22Rv1 (cell line): Measurements from ENCODE around the gene ACOT9.
"Not testable (repeated sequence)": the region's sequence is repeated elsewhere in the genome, so short reads cannot be mapped to it uniquely, and the experiment has no call there.

Experiments used
- H3K27ac ChIP-seq: fragments of 450-650 bp; 2 replicates; pipeline ENCODE4 v1.5.1; 2017
- ZFX ChIP-seq: fragments of 450-650 bp; IDR thresholded peaks from 2 replicates; pipeline ENCODE4 v1.6.1; 2017; ENCODE audit warnings: antibody characterized with exemption, borderline replicate concordance
- TF ChIP-seq, protein P1 (sequence below): fragments of 450-650 bp; IDR thresholded peaks from 2 replicates; pipeline ENCODE4 v1.5.1; 2017; ENCODE audit warnings: mild to moderate bottlenecking

Gene ACOT9

DNA sequence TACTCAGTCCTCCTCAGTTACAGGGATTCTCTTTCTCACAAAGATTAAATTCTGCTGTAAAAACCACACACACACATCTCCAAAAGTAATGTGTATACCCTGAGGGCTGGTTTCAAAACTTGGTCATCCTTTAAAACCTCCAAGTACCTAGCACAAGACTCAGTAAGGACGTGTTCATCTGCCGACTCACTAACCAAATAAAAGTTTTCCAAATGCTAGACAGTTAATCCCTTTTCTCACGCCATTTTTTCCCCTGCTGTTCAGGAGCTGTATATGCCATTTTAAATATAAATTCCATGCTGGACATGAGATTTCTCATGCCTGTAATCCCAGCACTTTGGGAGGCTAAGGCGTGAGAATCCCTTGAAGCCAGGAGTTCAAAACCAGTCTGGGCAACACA, 35.9 kb upstream of the ACOT9 start:
- H3K27ac ChIP-seq = no peak overlapping the region
- TF ChIP-seq ZFX = no peak
- TF ChIP-seq, protein P1, sequence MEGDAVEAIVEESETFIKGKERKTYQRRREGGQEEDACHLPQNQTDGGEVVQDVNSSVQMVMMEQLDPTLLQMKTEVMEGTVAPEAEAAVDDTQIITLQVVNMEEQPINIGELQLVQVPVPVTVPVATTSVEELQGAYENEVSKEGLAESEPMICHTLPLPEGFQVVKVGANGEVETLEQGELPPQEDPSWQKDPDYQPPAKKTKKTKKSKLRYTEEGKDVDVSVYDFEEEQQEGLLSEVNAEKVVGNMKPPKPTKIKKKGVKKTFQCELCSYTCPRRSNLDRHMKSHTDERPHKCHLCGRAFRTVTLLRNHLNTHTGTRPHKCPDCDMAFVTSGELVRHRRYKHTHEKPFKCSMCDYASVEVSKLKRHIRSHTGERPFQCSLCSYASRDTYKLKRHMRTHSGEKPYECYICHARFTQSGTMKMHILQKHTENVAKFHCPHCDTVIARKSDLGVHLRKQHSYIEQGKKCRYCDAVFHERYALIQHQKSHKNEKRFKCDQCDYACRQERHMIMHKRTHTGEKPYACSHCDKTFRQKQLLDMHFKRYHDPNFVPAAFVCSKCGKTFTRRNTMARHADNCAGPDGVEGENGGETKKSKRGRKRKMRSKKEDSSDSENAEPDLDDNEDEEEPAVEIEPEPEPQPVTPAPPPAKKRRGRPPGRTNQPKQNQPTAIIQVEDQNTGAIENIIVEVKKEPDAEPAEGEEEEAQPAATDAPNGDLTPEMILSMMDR = no peak

DNA sequence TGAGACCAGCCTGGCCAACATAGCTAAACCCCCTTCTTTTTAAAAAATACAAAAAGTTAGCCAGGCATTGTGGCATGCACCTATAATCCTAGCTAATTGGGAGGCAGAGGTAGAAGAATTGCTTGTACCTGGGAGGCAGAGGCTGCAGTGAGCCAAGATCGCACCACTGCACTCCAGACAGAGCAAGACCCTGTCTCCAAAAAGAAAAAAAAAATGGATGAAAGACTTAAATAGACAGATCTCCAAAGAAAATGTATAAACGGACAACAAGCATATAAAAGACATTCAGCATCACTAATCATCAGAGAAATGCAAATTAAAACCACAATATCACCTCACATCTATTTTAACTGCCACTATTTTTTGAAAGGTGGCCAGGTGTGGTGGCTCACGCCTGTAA, 33.3 kb upstream of the ACOT9 start:
- no peak for TF ChIP-seq ZFX
- TF ChIP-seq, protein P1 = no peak
- no peak overlapping the region for H3K27ac ChIP-seq

DNA sequence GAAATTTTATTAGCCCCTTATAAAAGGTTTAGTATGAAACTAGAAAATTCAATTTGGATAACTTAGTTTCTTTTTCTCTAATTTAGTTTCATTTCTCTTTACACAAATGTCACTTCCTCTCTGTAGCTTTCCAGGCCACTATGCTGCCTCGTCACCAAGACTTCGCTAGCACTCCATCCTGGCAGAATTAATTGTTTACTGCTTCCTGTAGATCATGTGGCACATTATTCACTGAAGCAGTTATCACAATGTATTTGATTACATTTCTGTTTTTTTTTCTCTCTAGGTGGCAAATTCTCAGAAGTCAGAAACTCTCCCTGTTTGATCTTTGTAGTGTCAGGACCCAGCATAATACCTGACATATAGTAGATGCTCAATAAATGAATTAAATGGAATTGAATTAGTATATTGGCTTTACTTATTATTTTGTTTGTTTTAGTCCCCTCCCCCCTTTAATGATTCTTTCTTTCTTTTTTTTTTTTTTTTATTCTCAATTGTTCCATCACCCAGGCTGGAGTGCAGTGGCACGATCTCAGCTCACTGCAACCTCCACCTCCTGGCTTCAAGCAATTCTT, 30.6 kb upstream of the ACOT9 start:
- TF ChIP-seq ZFX = no peak
- TF ChIP-seq, protein P1 = no peak
- H3K27ac ChIP-seq = no peak overlapping the region

DNA sequence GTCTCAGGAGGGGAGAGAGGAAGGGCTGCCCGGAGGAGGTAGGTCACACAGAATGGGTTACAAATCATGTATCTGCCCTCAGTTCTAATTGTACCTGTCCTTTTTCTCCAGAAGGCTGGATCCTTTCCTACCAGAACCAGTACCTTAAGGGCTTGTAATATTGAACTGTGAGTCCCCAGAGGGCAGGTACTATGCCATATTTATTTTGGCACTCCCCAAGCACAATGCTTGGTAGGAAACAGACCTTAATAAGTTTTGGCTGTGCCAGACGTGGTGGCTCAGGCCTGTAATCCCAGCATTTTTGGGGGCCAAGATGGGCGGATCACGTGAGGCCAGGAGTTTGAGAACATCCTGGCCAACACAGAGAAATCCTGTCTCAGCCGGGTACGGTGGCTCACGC, 28.0 kb upstream of the ACOT9 start:
- not testable (repeated sequence) for H3K27ac ChIP-seq

DNA sequence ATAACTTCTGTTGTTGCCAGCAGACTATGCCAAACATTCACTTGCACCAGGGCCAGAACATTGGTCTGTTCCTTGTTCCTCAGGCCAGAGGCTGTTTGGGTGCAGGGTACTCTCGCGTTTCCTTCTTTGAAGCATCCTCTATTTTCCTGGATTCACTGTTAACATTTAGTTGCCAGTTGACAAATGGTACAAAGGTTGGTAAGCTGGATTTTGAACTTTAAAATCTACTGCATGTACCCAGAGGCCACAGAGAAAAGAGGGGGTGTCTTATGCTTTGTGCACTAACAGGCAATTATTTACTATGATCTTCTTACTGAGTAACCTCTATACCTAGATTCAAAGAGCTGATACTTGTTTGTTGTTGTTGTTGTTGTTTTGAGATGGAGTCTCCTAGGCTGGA, 27.1 kb upstream of the ACOT9 start:
- no peak overlapping the region for H3K27ac ChIP-seq
- TF ChIP-seq ZFX = no peak
- TF ChIP-seq, protein P1 = no peak

DNA sequence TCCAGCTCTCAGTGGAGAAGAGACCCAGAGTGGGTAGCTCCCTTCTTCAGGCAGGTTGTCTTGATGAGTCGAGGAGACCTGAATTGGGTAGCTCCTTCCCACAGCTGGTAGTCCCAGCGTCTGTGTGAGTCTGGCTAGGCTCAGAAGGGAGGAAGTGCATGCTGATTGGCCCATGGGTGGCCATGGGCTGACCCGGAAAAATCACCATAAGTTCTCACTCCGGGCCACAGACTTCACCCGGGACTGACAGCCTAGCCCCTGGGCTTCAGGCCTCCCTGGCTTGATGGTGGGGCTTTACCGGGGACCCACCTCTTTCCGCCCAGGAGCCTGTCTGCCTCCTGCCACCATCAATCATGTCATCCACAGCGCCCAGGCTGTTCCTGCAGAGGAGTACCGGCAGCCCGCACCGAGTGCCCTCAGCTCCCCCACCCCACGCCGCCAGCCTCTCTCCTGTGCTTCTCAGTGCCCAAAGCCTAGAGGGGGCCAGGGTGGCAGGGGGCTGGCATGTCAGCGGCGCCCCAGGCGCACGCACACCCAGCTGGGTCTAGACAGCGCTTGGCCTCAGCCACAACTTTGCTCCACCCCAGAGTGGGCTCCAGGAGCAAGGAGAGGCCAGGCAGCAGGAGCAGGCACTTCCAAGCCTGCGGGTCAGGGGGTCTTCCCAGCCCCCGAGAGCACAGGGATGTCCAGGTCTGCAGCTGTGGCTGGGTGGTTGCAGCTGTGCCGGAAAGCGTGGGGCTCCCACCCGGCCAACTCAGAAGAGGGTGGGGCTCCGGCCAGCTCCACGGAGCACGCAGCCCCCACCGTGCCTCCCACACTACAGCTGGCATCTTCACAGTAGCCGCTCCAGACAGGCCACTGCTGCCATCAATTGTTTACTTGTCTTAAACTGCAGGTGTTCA, 23.8 kb upstream of the ACOT9 start:
- TF ChIP-seq ZFX = no peak
- TF ChIP-seq, protein P1 = no peak
- no peak overlapping the region for H3K27ac ChIP-seq

DNA sequence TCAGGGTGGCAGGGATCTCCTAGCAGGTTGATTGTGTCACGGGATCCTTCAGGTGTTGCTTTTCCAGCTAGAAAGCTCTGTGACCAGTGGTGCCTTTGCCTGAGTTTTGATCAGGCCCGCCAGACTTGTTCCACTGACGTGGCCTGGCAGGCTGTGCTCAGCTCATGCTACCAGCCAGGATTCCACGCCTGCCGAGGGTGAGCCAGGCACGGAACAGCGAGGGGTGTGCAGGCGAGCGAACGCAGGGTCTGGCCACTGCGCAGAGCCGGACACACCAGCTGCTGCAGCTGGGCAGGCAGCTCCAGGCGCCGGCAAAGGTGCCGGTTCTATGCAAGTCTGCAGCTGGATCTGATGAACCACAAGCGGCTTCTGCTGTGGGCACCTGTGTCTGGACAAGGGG, 22.8 kb upstream of the ACOT9 start:
- TF ChIP-seq ZFX = no peak
- TF ChIP-seq, protein P1 = no peak
- H3K27ac ChIP-seq = no peak overlapping the region
